NCI-H2081 (cell line): ENCODE data around the gene LBH.
"Not testable (repeated sequence)": the region's sequence is repeated elsewhere in the genome, so short reads cannot be mapped to it uniquely, and the experiment has no call there.

Source experiments
- DNase-seq, 2 experiments: peaks; one replicate each; lab custom pipeline; 2025; lab: John Stamatoyannopoulos, UW

Gene LBH

DNA sequence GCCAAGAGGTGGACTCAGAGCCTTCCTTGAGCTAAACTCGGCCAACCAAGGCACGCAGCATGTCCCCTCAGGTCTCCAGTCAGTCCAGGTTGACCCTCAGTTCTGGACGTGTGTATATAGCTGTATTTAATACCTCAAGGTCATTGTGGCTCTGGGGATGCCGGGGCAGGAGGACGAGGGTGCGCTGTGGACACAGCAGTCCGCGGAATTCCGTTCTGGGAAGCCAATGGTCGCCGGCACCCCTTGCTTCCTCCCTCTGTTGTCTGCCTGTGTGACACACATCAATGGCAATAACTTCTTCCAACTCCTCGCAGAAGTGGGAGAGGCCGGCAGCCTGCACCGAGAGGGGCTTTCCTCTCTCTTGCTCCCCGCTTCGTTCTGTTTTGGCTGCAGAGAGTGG lies 27.7 kb downstream of the LBH start:
- no peak for DNase-seq

- DNase-seq, result no peak
Observed at GRCh38 chr2:30259827-30260679, 28.7 kb downstream of the LBH start.

- DNase-seq, result no peak
Observed at GRCh38 chr2:30260941-30261340, 29.6 kb downstream of the LBH start.

DNA sequence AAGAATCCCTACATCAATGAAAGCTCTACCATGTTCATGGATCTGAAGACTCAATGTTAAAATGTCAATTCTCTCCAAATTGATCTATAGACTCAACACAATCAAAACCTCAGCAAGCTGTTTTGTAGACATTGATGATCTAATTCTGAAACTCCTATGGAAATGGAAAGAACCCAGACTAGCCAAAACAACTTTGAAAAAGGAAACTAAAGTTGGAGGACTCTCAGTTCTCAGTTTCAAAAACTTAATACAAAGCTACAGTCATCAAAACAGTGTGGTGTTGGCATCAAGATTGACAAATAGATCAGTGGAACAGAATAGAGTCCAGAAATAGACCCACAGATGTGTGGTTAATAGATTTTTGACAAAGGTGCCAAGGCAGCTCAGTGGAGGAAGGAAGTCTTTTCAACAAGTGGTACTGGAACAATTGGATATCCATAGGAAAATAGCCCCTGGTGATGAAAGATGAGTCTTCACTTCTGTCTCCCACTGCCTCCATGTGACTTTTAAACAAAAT lies 30.4 kb downstream of the LBH start:
- DNase-seq, result no peak

- no peak for DNase-seq
Observed at GRCh38 chr2:30262716-30263309, 31.5 kb downstream of the LBH start.

DNA sequence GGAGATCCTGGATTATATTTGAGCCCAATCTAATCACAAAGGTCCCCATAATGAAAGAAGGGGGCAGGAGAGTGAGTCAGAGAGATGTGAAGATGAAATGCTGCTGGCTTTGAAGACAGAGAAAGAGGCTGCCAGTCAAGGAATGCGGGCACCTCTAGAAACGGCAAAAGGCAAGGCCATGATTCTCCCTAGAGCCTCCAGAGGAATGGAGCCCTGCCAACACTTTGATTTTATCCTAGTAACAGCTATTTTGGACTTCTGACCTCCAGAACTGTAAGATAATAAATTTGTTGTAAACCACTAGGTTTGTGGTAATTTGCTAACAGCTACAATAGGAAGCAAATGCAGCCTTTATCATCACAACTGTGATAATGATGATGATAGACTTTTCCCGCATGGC lies 32.9 kb downstream of the LBH start:
- DNase-seq, result no peak

- no peak for DNase-seq
Observed at GRCh38 chr2:30265052-30266015, 34.0 kb downstream of the LBH start.

GRCh38 chr2:30266051-30266621 lies 34.8 kb downstream of the LBH start:
- no peak for DNase-seq

- no peak for DNase-seq
Observed at GRCh38 chr2:30266705-30267104, 35.4 kb downstream of the LBH start.

GRCh38 chr2:30267161-30267975 lies 36.0 kb downstream of the LBH start:
- no peak for DNase-seq

DNA sequence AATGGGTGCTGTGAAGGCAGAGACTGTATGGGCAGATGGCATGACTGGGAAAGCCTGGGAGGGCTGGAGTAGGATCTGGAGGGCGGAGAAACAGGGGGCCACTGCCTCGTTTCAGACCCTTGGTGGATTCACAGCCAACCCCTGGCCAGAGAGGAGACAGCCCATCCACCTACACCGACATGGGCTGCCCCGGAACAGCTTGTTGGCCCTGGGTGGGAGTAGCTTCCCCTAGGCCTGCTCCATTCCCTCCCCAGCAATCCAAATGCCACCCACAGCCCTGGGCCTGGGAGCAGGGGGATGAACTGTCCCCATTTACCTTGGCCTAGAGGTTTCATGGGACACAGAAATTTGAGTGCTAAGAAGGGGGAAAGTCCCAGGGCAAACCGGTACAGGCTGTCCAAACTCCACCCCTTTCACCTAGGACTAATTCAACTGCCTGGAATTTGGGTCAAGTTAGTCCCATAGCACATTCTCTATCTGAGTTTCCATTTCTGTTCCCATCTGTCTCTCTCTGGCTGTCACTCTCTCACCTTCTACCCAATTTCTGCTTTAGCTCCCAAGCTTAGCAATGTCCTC lies 37.0 kb downstream of the LBH start:
- DNase-seq, result no peak

GRCh38 chr2:30269114-30269770 lies 37.9 kb downstream of the LBH start:
- not testable (repeated sequence) for DNase-seq

- no peak for DNase-seq
Observed at GRCh38 chr2:30269771-30270145, 38.4 kb downstream of the LBH start.

GRCh38 chr2:30270166-30270565 lies 38.8 kb downstream of the LBH start:
- no peak for DNase-seq

DNA sequence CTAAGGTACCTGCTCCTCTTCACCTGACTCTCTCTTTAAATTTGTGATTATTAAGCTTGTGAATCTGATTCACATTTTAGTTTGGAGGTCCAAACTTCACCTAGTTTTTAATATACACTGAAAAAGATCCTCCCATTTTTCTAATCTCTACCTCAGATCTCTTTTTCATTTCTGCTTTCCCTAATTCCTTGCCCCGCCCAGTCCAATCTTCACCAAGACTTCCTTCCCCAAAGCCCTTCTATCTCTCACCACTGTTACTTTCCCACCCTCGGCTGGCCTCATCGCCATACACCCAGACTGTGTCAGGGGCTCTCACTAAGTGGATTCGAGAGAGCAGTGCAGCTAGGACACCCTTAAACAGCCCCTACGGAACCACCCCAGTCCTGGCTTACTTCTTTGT lies 40.0 kb downstream of the LBH start:
- no peak for DNase-seq

GRCh38 chr2:30272286-30272685 lies 41.0 kb downstream of the LBH start:
- DNase-seq, result no peak

GRCh38 chr2:30272761-30273573 lies 41.6 kb downstream of the LBH start:
- DNase-seq, result no peak

DNA sequence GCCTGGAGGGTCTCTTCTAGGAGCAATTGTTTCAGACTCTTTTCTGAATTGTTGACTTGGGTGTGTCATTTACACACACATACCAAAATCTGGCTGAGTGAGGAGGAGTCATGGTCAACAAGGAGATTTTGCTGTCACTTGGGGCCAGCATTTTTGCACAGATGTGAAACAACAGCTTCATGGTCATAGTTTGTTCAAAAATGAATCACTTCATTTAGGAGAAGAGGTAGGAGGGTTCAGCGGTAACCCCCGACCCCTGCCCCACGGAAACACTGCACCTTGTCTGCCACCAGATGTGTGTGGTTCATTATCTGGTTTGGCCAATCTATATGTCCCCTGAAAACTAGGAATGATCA lies 42.2 kb downstream of the LBH start:
- no peak for DNase-seq

DNA sequence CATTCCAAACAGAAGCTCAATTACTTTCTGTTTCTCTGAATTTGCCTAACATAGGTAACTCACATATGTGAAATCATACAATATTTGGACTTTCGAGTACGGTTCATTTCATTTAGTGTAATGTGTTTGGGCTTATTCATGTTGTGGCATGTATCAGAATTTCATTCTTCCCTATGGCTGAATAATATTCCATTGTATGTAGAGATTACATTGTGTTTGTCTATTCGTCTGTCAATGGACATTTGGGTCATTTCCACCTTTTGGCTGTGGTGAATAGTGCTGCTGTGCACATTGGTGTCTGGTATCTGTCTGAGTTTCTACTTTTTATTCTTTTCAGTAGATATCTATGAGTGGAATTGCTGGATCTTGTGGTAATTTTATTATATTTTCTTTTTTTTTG lies 43.9 kb downstream of the LBH start:
- no peak for DNase-seq
